Left ventricle myocardium inferior (tissue), 1 donor: ENCODE measurements around the gene HS3ST6. TPM values are rescaled to one million over a fixed set of nuclear protein-coding genes. Genes with fewer than 3 reads are reported as not detected.

Experiments
- DNase-seq: peaks from one replicate; pipeline ENCODE4 v3.0.0-alpha.2; 2020
- H3K27ac ChIP-seq: fragments of 200-600 bp; replicated peaks from 2 replicates; pipeline ENCODE4 v1.8.0; 2021
- H3K27me3 ChIP-seq: fragments of 200-600 bp; 2 replicates; pipeline ENCODE4 v1.8.0; 2021; ENCODE audit warnings: low read depth
- H3K36me3 ChIP-seq: fragments of 200-600 bp; 2 replicates; pipeline ENCODE4 v1.8.0; 2021
- H3K4me1 ChIP-seq: fragments of 200-600 bp; 2 replicates; pipeline ENCODE4 v1.8.0; 2021
- H3K4me3 ChIP-seq: fragments of 200-600 bp; 2 replicates; pipeline ENCODE4 v1.8.0; 2021; ENCODE audit warnings: mild to moderate bottlenecking, moderate library complexity
- H3K9me3 ChIP-seq: fragments of 200-600 bp; replicated peaks from 2 replicates; pipeline ENCODE4 v1.8.0; 2021
- CTCF ChIP-seq: fragments of 200-600 bp; IDR thresholded peaks from 2 replicates; pipeline ENCODE4 v1.8.0; 2021; ENCODE audit warnings: antibody characterized with exemption, mild to moderate bottlenecking, borderline replicate concordance
- intact Hi-C: fragments of 100-400 bp; cut with micrococcal nuclease; formaldehyde crosslinking; loops from one replicate; pipeline ENCODE4 v1.11.0; 2022
- total RNA-seq: library from RNA; stranded (reverse); fragmentation: NEBNext Ultra II Directional; extraction: Animal tissue kit (Norgen Biotek cat#: 25700); gene quantifications from one replicate; pipeline ENCODE4 v1.2.1, GENCODE V29; 2021
- donor health status: DM: no; HTN: yes; CAD: no; lungs with severe emphysema.

Gene HS3ST6
- total RNA-seq, 1 donor from 2014 or later: not detected

DNA sequence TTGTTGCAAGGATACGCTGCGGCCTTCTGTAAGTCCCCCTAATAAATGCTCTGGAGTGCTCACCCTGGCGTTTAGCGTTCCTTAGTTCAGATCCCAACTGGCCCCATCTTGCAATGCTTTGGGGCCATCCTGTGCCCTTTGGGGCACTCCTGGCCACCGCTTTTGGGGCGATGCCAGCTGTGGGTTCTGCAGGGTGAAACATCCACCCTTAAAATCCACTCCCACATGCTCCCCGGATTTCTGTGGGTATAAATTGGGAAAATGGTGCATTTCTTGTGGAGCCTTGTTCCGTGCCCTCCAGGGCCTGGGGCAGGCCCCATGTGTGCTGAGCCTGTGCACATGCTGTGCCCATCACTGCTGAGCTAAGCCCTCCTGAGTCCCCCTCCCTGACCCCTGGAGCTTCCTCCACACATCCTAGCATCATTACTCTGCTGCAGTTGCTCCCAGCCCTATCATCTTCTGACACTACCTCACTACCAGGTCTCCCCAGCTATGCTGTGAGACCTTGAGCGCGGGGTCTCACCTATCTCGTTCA is 18.8 kb upstream of the HS3ST6 start:
- no peak overlapping the region for H3K27ac ChIP-seq

DNA sequence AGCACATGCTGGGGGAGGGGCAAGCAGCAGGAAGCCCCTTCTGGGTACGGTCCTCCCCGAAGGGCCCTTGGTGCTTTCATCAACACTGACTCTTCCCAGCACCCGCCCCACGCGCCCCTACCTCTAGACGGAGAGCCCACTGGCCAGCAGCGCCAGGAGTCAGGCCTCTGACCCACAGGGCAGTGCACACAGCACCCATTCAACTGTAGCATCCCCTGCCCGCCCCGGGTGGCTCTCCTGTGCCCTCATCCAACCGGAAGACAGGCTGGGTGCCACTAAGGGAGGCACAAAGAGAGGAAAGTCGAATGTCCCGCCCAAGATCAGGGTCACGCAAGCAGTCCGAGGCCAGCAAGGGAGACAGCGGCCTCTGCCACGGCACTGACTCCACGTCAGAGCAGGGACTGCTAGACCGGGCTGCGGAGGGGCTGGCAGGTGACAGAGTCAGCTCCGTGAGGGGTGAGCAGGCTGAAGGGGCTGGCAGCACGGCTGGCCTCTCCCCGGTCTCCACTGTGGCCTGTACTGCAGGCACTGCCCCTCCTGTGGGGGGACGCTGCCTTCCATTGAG is 15.0 kb upstream of the HS3ST6 start:
- Histone ChIP-seq H3K4me3 (no peak overlapping the region), H3K27ac (no peak overlapping the region), H3K27me3 (no peaks in the 10 kb centered on the region), H3K36me3 (peaks cover 8% of the 10 kb centered on the region), H3K9me3 (no peaks in the 10 kb centered on the region), H3K4me1 (peaks cover 13% of the 10 kb centered on the region)
- DNase-seq: no peak
- no peak for TF ChIP-seq CTCF
- intact Hi-C loops: no loop called here

More for the DNA sequence above, 18.8 kb upstream of the HS3ST6 start:
- Histone ChIP-seq H3K36me3 (peaks cover 37% of the 10 kb centered on the region), H3K4me3 (no peak overlapping the region), H3K4me1 (peaks cover 8% of the 10 kb centered on the region), H3K27me3 (no peaks in the 10 kb centered on the region), H3K9me3 (no peaks in the 10 kb centered on the region)
- TF ChIP-seq CTCF: no peak
- intact Hi-C loops: no loop called here
- no peak for DNase-seq

DNA sequence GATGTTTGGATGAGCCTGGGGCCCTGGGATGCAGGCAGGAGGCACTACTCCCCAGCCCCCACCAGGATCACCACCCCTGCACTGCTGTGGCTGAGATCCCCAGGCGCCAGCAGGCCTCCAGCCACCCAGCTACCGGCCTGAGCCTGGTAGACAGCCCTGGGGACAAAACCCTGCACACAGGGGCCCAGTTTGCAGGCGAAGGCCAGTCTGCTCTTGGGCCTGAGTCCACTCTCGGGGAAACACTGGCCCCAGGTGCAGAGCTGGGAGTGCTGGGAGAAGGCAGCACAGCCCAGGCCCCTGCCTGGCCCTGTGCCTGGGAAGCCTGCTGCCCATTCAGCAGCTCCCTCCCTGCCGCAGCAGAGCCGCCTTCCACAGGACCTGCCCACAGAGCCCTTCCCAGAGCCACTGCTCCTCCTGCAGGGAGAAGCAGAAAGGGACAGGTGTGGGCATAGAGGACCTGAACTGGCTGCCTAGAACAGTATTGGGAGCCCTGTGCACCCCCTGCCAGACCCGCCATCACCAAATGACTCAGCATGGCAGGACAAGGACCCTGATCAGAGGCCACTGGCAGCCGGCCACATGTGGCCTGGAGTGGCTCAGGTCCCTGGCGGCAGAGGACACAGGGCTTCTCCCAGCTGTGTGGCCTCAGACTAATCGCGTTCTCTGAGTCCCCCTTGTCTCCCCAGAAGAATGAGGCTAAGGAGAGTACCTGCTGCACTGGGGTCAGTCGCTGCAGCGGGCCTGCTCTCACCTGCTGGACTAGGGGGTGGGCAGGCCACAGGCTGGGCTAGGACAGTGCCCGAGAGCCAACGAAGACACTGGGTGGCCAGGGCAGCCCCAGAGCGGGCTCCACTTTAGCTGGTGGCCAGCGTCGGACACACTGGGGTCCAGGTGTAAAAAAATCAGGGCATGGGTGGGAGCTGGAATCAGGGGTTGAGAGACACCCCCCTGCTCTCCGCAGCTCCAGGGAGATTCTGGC is 14.1 kb upstream of the HS3ST6 start:
- Histone ChIP-seq H3K4me1 (peaks cover 13% of the 10 kb centered on the region), H3K36me3 (no peaks in the 10 kb centered on the region), H3K9me3 (no peaks in the 10 kb centered on the region), H3K27ac (no peak overlapping the region), H3K4me3 (no peak overlapping the region), H3K27me3 (no peaks in the 10 kb centered on the region)
- TF ChIP-seq CTCF: peak; percentile 28
- DNase-seq: no peak
- intact Hi-C loops: no loop called here

- H3K27me3 ChIP-seq: peaks cover 8% of the 10 kb centered on the region
- no peaks in the 10 kb centered on the region for H3K9me3 ChIP-seq
- H3K36me3 ChIP-seq: no peaks in the 10 kb centered on the region
- TF ChIP-seq CTCF: no peak
- no peak for DNase-seq
- H3K4me1 ChIP-seq: peaks cover 13% of the 10 kb centered on the region
- intact Hi-C loops: no loop called here
- H3K27ac ChIP-seq: no peak overlapping the region
- no peak overlapping the region for H3K4me3 ChIP-seq
Observed at GRCh38 chr16:1930338-1930720, 12.1 kb upstream of the HS3ST6 start.

DNA sequence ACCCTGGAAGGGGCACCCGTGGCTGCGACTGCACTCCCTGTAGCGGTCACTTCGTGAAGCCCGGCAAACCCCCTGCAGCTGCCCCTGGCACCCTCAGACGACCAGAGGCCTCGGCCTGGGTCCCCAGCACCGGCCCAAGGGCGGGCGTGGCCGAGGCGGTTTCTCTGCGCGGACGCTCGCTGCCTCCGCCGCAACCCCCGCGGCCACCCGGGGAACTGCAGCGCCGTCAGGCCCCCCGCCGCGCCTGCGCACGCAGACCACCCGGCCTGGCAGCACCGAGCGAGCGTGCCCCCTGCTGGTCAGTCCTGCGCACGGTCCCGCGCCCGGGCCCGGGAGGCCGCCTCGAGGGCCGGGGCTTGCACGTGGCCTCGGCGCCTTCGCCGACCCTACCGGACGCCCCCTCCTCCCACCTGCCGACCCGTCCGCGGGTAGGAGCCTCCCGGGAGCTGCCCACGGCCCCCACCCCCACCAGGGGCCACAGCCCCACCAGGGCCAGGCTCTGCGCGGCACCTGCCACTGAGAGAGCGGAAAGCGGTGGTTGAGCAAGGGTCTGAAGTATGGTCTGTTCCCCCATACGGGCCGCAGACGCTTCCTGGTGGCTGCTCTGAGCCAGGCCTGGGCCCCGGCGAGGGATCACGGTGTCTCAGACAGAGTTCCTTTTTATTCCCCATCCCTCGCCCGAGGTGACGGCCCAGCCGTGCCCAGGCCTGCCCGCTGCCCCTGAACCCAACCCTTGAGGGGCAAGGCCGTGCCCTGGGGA is 11.5 kb upstream of the HS3ST6 start:
- peaks cover 13% of the 10 kb centered on the region for H3K4me1 ChIP-seq
- TF ChIP-seq CTCF: peak; percentile 98
- DNase-seq: peak; percentile 93
- H3K4me3 ChIP-seq: peak overlapping the region; percentile 76
- intact Hi-C loops: loop anchor here (10.0 kb wide), 1 partner anchor 65 kb away; no protein-coding TSS in a partner anchor
- H3K9me3 ChIP-seq: no peaks in the 10 kb centered on the region
- peak overlapping the region; percentile 85 for H3K27ac ChIP-seq
- H3K36me3 ChIP-seq: no peaks in the 10 kb centered on the region
- H3K27me3 ChIP-seq: peaks cover 14% of the 10 kb centered on the region
